GM12878 (cell line): ENCODE data around the gene RARB. TPM values are rescaled to one million over a fixed set of nuclear protein-coding genes. Genes with fewer than 3 reads are reported as not detected.

ENCODE experiments used
- ATAC-seq: fragments of 200-7000 bp; cut with Tn5 transposase; 3 replicates; pipeline ENCODE4 v1.9.1; 2020; ENCODE audit warnings: mild to moderate bottlenecking, moderate library complexity
- BruUV-seq: library from RNA; stranded (reverse); fragments of 400-500 nt; replicated peaks from 2 replicates; lab custom pipeline; 2021; lab: Mats Ljungman, UMichigan
- CTCF ChIA-PET: fragments of 300-600 bp; sonication (Branson Sonifier 250); formaldehyde crosslinking; extraction: SDS; loops from one replicate; lab custom pipeline; 2021; ENCODE audit warnings: inconsistent platforms; lab: Yijun Ruan, JAX
- POLR2A ChIA-PET: fragments of 350-600 bp; formaldehyde crosslinking; extraction: SDS; loops from one replicate; lab custom pipeline; 2021; ENCODE audit warnings: inconsistent platforms; lab: Charles Lee
- RAD21 ChIA-PET: fragments of 300-600 bp; sonication (Branson Sonifier 250); formaldehyde crosslinking; loops from one replicate; lab custom pipeline; 2023; ENCODE audit warnings: antibody characterized with exemption; ENCODE audit not compliant: unreplicated experiment; lab: Charles Lee
- SMC1A ChIA-PET: fragments of 300-600 bp; sonication (Branson Sonifier 250); formaldehyde crosslinking; loops from one replicate; lab custom pipeline; 2023; ENCODE audit not compliant: unreplicated experiment, uncharacterized antibody; lab: Charles Lee
- DNase-seq: peaks from one replicate; pipeline ENCODE4 v3.0.0-alpha.2; 2011; ENCODE audit warnings: low read depth, low spot score
- FAIRE-seq: peaks from 3 replicates; lab custom pipeline; 2011; peaks lifted over from hg19 to GRCh38; lab: Jason Lieb, UNC
- H2AFZ ChIP-seq: 2 replicates; pipeline ENCODE4 v1.6.0; 2011; ENCODE audit warnings: low read depth, low read length, control low read depth; ENCODE audit not compliant: control insufficient read depth
- H3K27ac ChIP-seq: 2 replicates; pipeline ENCODE4 v1.5.1; 2011; ENCODE audit warnings: control low read depth; ENCODE audit not compliant: control insufficient read depth, insufficient read depth
- H3K27me3 ChIP-seq, 2 experiments: replicated peaks in 1 of 2; 2 replicates each; pipeline versions ENCODE4 v1.6.0 to v1.6.1; 2011; ENCODE audit warnings: low read length in 1 of 2; ENCODE audit not compliant: control insufficient read depth in 2 of 2, insufficient read depth in 2 of 2
- H3K36me3 ChIP-seq, 2 experiments: 2 replicates each; pipeline ENCODE4 v1.5.1; 2011; ENCODE audit warnings: low read length in 1 of 2; ENCODE audit not compliant: control insufficient read depth in 2 of 2, insufficient read depth in 2 of 2
- H3K4me1 ChIP-seq: 2 replicates; pipeline ENCODE4 v1.6.1; 2011; ENCODE audit warnings: mild to moderate bottlenecking, low read length, moderate library complexity, mixed read lengths; ENCODE audit not compliant: control insufficient read depth, insufficient read depth
- H3K4me2 ChIP-seq: 2 replicates; pipeline ENCODE4 v1.6.0; 2011; ENCODE audit warnings: control low read depth; ENCODE audit not compliant: control insufficient read depth, insufficient read depth
- H3K4me3 ChIP-seq: fragments of 200-600 bp; sonication (generic); 2 replicates; pipeline ENCODE4 v1.5.1; 2016
- H3K79me2 ChIP-seq: 2 replicates; pipeline ENCODE4 v1.6.0; 2011; ENCODE audit warnings: low read length; ENCODE audit not compliant: control insufficient read depth, insufficient read depth
- H3K9ac ChIP-seq: 2 replicates; pipeline ENCODE4 v1.8.0; 2011; ENCODE audit warnings: low read length, control low read depth, mixed read lengths; ENCODE audit not compliant: control insufficient read depth, insufficient read depth
- H3K9me3 ChIP-seq: replicated peaks from 3 replicates; pipeline ENCODE4 v1.5.1; 2011; ENCODE audit warnings: mild to moderate bottlenecking, low read length; ENCODE audit not compliant: control insufficient read depth, insufficient read depth
- H4K20me1 ChIP-seq: 2 replicates; pipeline ENCODE4 v1.6.0; 2011; ENCODE audit not compliant: control insufficient read depth, insufficient read depth
- ATF2 ChIP-seq: IDR thresholded peaks from 2 replicates; pipeline ENCODE4 v1.6.1; 2012; ENCODE audit warnings: low read length, inconsistent platforms
- ATF7 ChIP-seq: fragments of 450-650 bp; IDR thresholded peaks from 2 replicates; pipeline ENCODE4 v1.6.1; 2016; ENCODE audit warnings: low read depth, mild to moderate bottlenecking
- EED ChIP-seq: sonication (generic); IDR thresholded peaks from 2 replicates; pipeline ENCODE4 v1.6.1; 2016; ENCODE audit warnings: antibody characterized with exemption, low read depth
- HDGF ChIP-seq: fragments of 450-650 bp; IDR thresholded peaks from 2 replicates; pipeline ENCODE4 v1.6.1; 2016; ENCODE audit warnings: antibody characterized with exemption
- IRF4 ChIP-seq: IDR thresholded peaks from 2 replicates; pipeline ENCODE4 v1.6.1; 2011; ENCODE audit warnings: low read depth, low read length
- MAX ChIP-seq: IDR thresholded peaks from 2 replicates; pipeline ENCODE4 v1.6.1; 2012; ENCODE audit warnings: low read depth, low read length, improper control_type of control experiment
- MEF2B ChIP-seq: fragments of 450-650 bp; IDR thresholded peaks from 2 replicates; pipeline ENCODE4 v1.6.1; 2018; ENCODE audit warnings: mild to moderate bottlenecking, moderate library complexity; ENCODE audit not compliant: partially characterized antibody, poor library complexity, severe bottlenecking
- MYC ChIP-seq: IDR thresholded peaks from 2 replicates; pipeline ENCODE4 v1.6.1; 2011; ENCODE audit warnings: mild to moderate bottlenecking, low read length, moderate library complexity, inconsistent platforms; ENCODE audit not compliant: insufficient read depth, insufficient replicate concordance, insufficient read length, severe bottlenecking
- NFXL1 ChIP-seq: fragments of 450-650 bp; IDR thresholded peaks from 2 replicates; pipeline ENCODE4 v1.6.1; 2017; ENCODE audit warnings: antibody characterized with exemption, mild to moderate bottlenecking, borderline replicate concordance
- NFYA ChIP-seq: IDR thresholded peaks from 2 replicates; pipeline ENCODE4 v1.6.1; 2011; ENCODE audit warnings: low read depth, mild to moderate bottlenecking, low read length, improper control_type of control experiment, borderline replicate concordance
- NFYB ChIP-seq: IDR thresholded peaks from 2 replicates; pipeline ENCODE4 v1.6.1; 2011; ENCODE audit warnings: low read depth, mild to moderate bottlenecking, low read length, improper control_type of control experiment, moderate library complexity; ENCODE audit not compliant: insufficient read depth
- RELB ChIP-seq: fragments of 450-650 bp; IDR thresholded peaks from 2 replicates; pipeline ENCODE4 v1.6.1; 2017; ENCODE audit warnings: low read depth, mild to moderate bottlenecking, moderate library complexity
- REST ChIP-seq: IDR thresholded peaks from 2 replicates; pipeline ENCODE4 v1.6.1; 2012; ENCODE audit warnings: mild to moderate bottlenecking, low read depth, low read length
- ZBTB40 ChIP-seq: fragments of 450-650 bp; IDR thresholded peaks from 2 replicates; pipeline ENCODE4 v1.6.1; 2016; ENCODE audit warnings: mild to moderate bottlenecking, moderate library complexity, borderline replicate concordance
- WGBS: methylation state at CpG from one replicate; pipeline ENCODE4 v1.1.6; 2016; ENCODE audit warnings: low lambda C conversion rate; ENCODE audit not compliant: insufficient replicate concordance, insufficient coverage; ENCODE audit errors: missing lambda C conversion rate; 5-methylcytosine and 5-hydroxymethylcytosine counted together
- in situ Hi-C: fragments of 300-500 bp; cut with MboI; formaldehyde crosslinking; loops from 9 replicates; pipeline ENCODE4 v1.14.3; 2018; ENCODE audit warnings: mixed read lengths
- intact Hi-C: fragments of 100-400 bp; cut with micrococcal nuclease; formaldehyde crosslinking; loops from one replicate; pipeline ENCODE4 v1.14.2; 2022; ENCODE audit not compliant: unreplicated experiment
- polyA plus RNA-seq, 11 experiments: library from polyadenylated mRNA; depleted of rRNA in 4 of 11; unstranded in 6 of 11; stranded (reverse) in 5 of 11; fragments of >200 nt; fragmentation: Nextera tagmentation in 4 of 11; fragmentation: Illumina TruSeq in 1 of 11; extraction: Ambion mirVana in 4 of 11; extraction: Trizol in 1 of 11; gene quantifications; 1 replicate in 1 of 11; 2 replicates in 10 of 11; pipeline versions ENCODE4 v1.2.1 to v1.2.3, GENCODE V29; 2011 to 2016; ENCODE audit warnings: inconsistent platforms in 2 of 11, missing spikeins in 2 of 11, low read depth in 1 of 11
- total RNA-seq, 4 experiments: library from RNA; depleted of rRNA in 3 of 4; stranded (reverse); fragments of >200 nt in 3 of 4; fragmentation: Illumina TruSeq in 1 of 4; extraction: Trizol in 1 of 4; gene quantifications; 2 replicates each; pipeline versions ENCODE4 v1.2.1 to v1.2.3, GENCODE V29; 2013 to 2021

RARB gene
- total and polyA plus RNA-seq, 10 of the 15 experiments (the other 5 are each of a cell fraction or from before 2014, with no cell fraction given), result 0.05 to 0.06 TPM; not detected in 8

- POLR2A ChIA-PET, result no interaction called here
- Histone ChIP-seq H3K27me3 (no peaks in the 10 kb centered on the region), H3K79me2 (no peaks in the 10 kb centered on the region), H3K4me3 (no peak overlapping the region), H3K27ac (no peak overlapping the region), H3K36me3 (no peaks in the 10 kb centered on the region), H4K20me1 (no peaks in the 10 kb centered on the region), H3K4me2 (no peak overlapping the region), H2AFZ (no peak overlapping the region), H3K9me3 (no peaks in the 10 kb centered on the region), H3K9ac (no peak overlapping the region), H3K4me1 (no peaks in the 10 kb centered on the region)
- RAD21 ChIA-PET, result no interaction called here
- no TSS peak for BruUV-seq
- no peak for TF ChIP-seq EED
- TF ChIP-seq MAX, result no peak
- no peak for TF ChIP-seq MEF2B
- TF ChIP-seq NFXL1, result no peak
- TF ChIP-seq NFYB, result no peak
- TF ChIP-seq ATF7, result no peak
- no peak for TF ChIP-seq ATF2
- no peak for TF ChIP-seq MYC
- no peak for TF ChIP-seq REST
- no peak for TF ChIP-seq IRF4
- no peak for TF ChIP-seq HDGF
- TF ChIP-seq ZBTB40, result no peak
- no peak for TF ChIP-seq RELB
- TF ChIP-seq NFYA, result no peak
- CTCF ChIA-PET, result no interaction called here
- no peak for ATAC-seq
- intact Hi-C loops (no loop called here), in situ Hi-C loops (no loop called here)
- SMC1A ChIA-PET, result no interaction called here
- WGBS, result 63% methylated on average over 4 of the region's 4 CpGs
- no peak for DNase-seq
- FAIRE-seq, result no peak
Measured at GRCh38 chr3:25404569-25404968, 23.5 kb upstream of the RARB start.
